Fibroblast of villous mesenchyme (primary cell): ENCODE data around the gene TNFRSF19. TPM values are rescaled to one million over a fixed set of nuclear protein-coding genes. Genes with fewer than 3 reads are reported as not detected.

Source experiments
- DNase-seq: peaks from one replicate; pipeline ENCODE4 v3.0.0-alpha.2; 2010; ENCODE audit warnings: low read depth
- H3K4me3 ChIP-seq: 2 replicates; pipeline ENCODE4 v1.5.1; 2011; ENCODE audit warnings: low read depth, mild to moderate bottlenecking, low read length
- total RNA-seq: library from RNA; depleted of rRNA; stranded (reverse); fragments of >200 nt; gene quantifications from 2 replicates; pipeline ENCODE4 v1.2.3, GENCODE V29; 2012
- TF ChIP-seq, protein P1 (sequence below): IDR thresholded peaks from 2 replicates; pipeline ENCODE4 v1.5.1; 2012; ENCODE audit warnings: low read depth, mild to moderate bottlenecking, low read length; ENCODE audit not compliant: insufficient read depth

TNFRSF19 gene
- total RNA-seq, 1 donor = 139 TPM

GRCh38 chr13:23710366-23710765, 140.2 kb downstream of the TNFRSF19 start:
- TF ChIP-seq, protein P1, sequence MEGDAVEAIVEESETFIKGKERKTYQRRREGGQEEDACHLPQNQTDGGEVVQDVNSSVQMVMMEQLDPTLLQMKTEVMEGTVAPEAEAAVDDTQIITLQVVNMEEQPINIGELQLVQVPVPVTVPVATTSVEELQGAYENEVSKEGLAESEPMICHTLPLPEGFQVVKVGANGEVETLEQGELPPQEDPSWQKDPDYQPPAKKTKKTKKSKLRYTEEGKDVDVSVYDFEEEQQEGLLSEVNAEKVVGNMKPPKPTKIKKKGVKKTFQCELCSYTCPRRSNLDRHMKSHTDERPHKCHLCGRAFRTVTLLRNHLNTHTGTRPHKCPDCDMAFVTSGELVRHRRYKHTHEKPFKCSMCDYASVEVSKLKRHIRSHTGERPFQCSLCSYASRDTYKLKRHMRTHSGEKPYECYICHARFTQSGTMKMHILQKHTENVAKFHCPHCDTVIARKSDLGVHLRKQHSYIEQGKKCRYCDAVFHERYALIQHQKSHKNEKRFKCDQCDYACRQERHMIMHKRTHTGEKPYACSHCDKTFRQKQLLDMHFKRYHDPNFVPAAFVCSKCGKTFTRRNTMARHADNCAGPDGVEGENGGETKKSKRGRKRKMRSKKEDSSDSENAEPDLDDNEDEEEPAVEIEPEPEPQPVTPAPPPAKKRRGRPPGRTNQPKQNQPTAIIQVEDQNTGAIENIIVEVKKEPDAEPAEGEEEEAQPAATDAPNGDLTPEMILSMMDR = no peak
- no peak for DNase-seq
- no peak overlapping the region for H3K4me3 ChIP-seq

DNA sequence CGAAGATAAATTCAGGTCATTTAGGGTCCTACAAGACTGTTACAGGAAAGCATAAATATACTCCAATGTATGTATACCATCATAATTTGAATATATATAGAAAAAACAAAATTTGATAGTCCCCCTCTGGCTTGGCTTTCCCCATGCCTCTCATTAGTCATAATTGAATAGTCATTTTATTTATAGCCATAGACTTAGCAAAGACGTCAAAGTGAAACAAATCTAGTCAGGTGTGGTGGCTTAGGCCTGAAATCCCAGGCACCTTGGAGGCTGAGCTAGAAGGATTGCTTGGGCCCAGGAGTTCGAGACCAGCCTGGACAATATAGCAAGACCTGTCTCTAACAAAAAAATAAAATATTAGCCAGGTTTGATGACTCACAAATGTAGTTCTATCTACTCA, 141.1 kb downstream of the TNFRSF19 start:
- DNase-seq = no peak
- TF ChIP-seq, protein P1 = no peak

GRCh38 chr13:23714672-23715071, 144.5 kb downstream of the TNFRSF19 start:
- TF ChIP-seq, protein P1 = no peak
- DNase-seq = no peak
- no peak overlapping the region for H3K4me3 ChIP-seq

More for the DNA sequence above, 141.1 kb downstream of the TNFRSF19 start:
- H3K4me3 ChIP-seq = no peak overlapping the region

DNA sequence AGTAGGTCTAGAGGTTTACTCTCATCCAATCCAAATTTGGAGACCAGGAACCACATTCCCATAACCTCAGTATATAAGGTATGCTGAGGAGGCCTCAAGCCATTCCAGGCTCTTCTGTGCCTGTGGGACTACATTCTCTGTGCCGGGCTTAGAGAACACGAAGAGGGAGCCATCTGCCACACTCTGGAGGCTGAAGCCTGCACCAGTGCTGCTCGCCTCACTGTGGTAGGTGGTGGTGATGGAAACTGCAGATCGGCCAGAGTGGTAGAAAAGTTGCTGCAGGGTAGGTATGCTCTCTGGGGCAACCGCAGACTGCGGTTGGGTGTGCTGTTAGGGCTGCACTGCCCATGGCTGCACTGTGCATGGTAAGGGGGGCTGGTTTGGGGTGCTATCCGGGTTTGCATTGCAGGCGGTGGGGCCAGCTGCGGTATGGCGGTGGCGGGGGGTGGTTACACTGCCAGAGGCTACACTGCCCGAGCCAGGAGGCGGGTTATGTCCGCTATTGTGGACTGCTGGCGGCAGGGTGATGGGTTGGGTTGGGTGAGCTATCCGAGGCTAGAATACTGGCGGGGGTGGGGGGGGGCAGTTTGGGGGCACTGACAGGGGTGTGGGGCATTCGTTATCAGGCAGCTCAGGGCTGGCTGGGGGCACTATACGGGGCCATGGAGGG, 145.0 kb downstream of the TNFRSF19 start:
- no peak overlapping the region for H3K4me3 ChIP-seq
- DNase-seq = no peak
- TF ChIP-seq, protein P1 = no peak

- TF ChIP-seq, protein P1 = peak; percentile 53
- DNase-seq = peak; percentile 40
Measured at GRCh38 chr13:23715762-23716235, 145.6 kb downstream of the TNFRSF19 start.

DNA sequence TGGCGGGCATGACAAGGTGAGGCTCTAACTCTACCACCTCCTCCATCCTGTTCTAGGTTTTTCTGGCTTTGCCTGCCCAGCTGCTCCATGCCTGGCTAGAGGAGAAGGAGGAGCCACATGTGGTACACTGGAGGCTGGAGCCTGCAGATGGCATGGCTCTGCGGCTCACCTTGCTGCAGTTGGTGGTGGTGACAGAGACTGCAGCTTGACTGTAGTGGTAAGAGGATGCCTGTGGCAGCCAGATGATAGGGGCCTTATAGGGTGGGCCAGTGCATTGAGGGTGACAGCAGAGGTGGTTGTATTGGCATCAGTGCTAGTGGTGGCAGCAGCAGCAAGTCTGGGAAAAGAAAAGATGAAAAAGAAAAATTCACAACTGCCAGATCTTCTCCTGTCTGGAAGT, 146.2 kb downstream of the TNFRSF19 start:
- TF ChIP-seq, protein P1 = no peak
- DNase-seq = no peak
- no peak overlapping the region for H3K4me3 ChIP-seq

More at GRCh38 chr13:23715762-23716235, 145.6 kb downstream of the TNFRSF19 start:
- no peak overlapping the region for H3K4me3 ChIP-seq
